ENCODE measurements around the gene PELI2.

- TF ChIP-seq CTCF (IDR thresholded peaks at IDR 0.05): no peak
- no peak for TF ChIP-seq POLR2A (IDR thresholded peaks at IDR 0.05)
Observed at GRCh38 chr14:56122301-56122700, 4.1 kb downstream of the PELI2 start.
